K562 (cell line): ENCODE data around the gene CBX4. TPM values are rescaled to one million over a fixed set of nuclear protein-coding genes. Genes with fewer than 3 reads are reported as not detected.

Experiments used
- ARID2 ChIP-seq: fragments of 450-650 bp; IDR thresholded peaks from 2 replicates; pipeline ENCODE4 v1.6.1; 2017; ENCODE audit warnings: antibody characterized with exemption, mild to moderate bottlenecking
- CHD4 ChIP-seq: fragments of 200-600 bp; sonication (generic); IDR thresholded peaks from 3 replicates; pipeline ENCODE4 v1.6.1; 2012; ENCODE audit warnings: low read depth, mild to moderate bottlenecking, mixed read lengths, low read length, inconsistent platforms; ENCODE audit not compliant: insufficient read depth, insufficient replicate concordance, poor library complexity, severe bottlenecking
- HEY1 ChIP-seq: fragments of 250-450 bp; sonication (Bioruptor Pico); IDR thresholded peaks from 2 replicates; pipeline ENCODE4 v1.5.0; 2020; ENCODE audit warnings: mild to moderate bottlenecking, moderate library complexity, borderline replicate concordance
- HSF4 ChIP-seq: fragments of 250-450 bp; sonication (Bioruptor Pico); IDR thresholded peaks from 2 replicates; pipeline ENCODE4 v2.1.2; 2022; ENCODE audit warnings: mild to moderate bottlenecking, moderate library complexity, borderline replicate concordance
- KLF16 ChIP-seq: IDR thresholded peaks from 2 replicates; pipeline ENCODE4 v1.6.1; 2016; ENCODE audit warnings: antibody characterized with exemption
- MCM7 ChIP-seq, 2 experiments: fragments of 450-650 bp; IDR thresholded peaks; 2 replicates each; pipeline ENCODE4 v1.6.1; 2016 to 2018
- NR2C2 ChIP-seq, 2 experiments: fragments of 200-800 bp in 1 of 2; sonication (Bioruptor generic) in 1 of 2; sonication (generic) in 1 of 2; formaldehyde crosslinking in 1 of 2; IDR thresholded peaks; 2 replicates each; pipeline versions ENCODE4 v1.6.1 to v1.8.0; 2016 to 2022; ENCODE audit warnings: mild to moderate bottlenecking in 1 of 2, missing compliant biosample characterization in 1 of 2, missing genetic modification characterization in 1 of 2, missing genetic modification reagents in 1 of 2
- RAD21 ChIP-seq, 2 experiments: fragments of 250-450 bp in 1 of 2; fragments of 450-650 bp in 1 of 2; sonication (Bioruptor Pico) in 1 of 2; formaldehyde crosslinking in 1 of 2; IDR thresholded peaks in 1 of 2; conservative IDR thresholded peaks in 1 of 2; 2 replicates each; pipeline versions ENCODE4 v1.4.0 to v1.8.0; 2020 to 2022; ENCODE audit warnings: mild to moderate bottlenecking in 2 of 2, moderate library complexity in 1 of 2
- TFAP4 ChIP-seq: sonication (generic); formaldehyde crosslinking; IDR thresholded peaks from 2 replicates; pipeline ENCODE4 v1.8.0; 2022; ENCODE audit warnings: missing genetic modification reagents, mild to moderate bottlenecking, moderate library complexity, borderline replicate concordance
- THRA ChIP-seq: fragments of 450-650 bp; IDR thresholded peaks from 2 replicates; pipeline ENCODE4 v1.6.1; 2017; ENCODE audit warnings: mild to moderate bottlenecking, moderate library complexity
- VEZF1 ChIP-seq: fragments of 200-800 bp; sonication (Bioruptor generic); IDR thresholded peaks from 2 replicates; pipeline ENCODE4 v1.6.1; 2017; ENCODE audit warnings: missing genetic modification characterization, missing compliant biosample characterization
- YY1 ChIP-seq, 3 experiments: IDR thresholded peaks; 2 replicates each; pipeline ENCODE4 v1.6.1; 2011; ENCODE audit warnings: low read length in 2 of 3, mild to moderate bottlenecking in 2 of 3, moderate library complexity in 2 of 3, borderline replicate concordance in 1 of 3, control low read depth in 1 of 3, low read depth in 1 of 3; ENCODE audit not compliant: insufficient read depth in 3 of 3, insufficient replicate concordance in 2 of 3, control insufficient read depth in 1 of 3, insufficient read length in 1 of 3; ENCODE audit errors: extremely low read depth in 1 of 3
- ZNF184 ChIP-seq: sonication (generic); formaldehyde crosslinking; IDR thresholded peaks from 2 replicates; pipeline ENCODE4 v1.5.0; 2020; ENCODE audit warnings: missing genetic modification reagents
- ZNF282 ChIP-seq: sonication (generic); formaldehyde crosslinking; IDR thresholded peaks from 2 replicates; pipeline ENCODE4 v1.8.1; 2023; ENCODE audit warnings: missing genetic modification reagents
- polyA plus RNA-seq, 8 experiments: library from polyadenylated mRNA; depleted of rRNA in 4 of 8; stranded (reverse) in 5 of 8; unstranded in 3 of 8; fragments of >200 nt; fragmentation: Nextera tagmentation in 2 of 8; fragmentation: Illumina TruSeq in 1 of 8; extraction: Ambion mirVana in 2 of 8; extraction: Trizol in 1 of 8; gene quantifications; 2 replicates each; pipeline versions ENCODE4 v1.2.1 to v1.2.3, GENCODE V29; 2011 to 2014; ENCODE audit warnings: inconsistent platforms in 1 of 8, missing spikeins in 1 of 8
- total RNA-seq, 7 experiments: library from RNA; depleted of rRNA in 6 of 7; stranded (reverse); fragments of >200 nt in 6 of 7; fragmentation: Illumina TruSeq in 2 of 7; extraction: Trizol in 2 of 7; gene quantifications; 2 replicates each; pipeline versions ENCODE4 v1.2.1 to v1.2.3, GENCODE V29; 2011 to 2021; ENCODE audit warnings: low replicate concordance in 1 of 7
- TF ChIP-seq, protein P1 (sequence below): sonication (generic); formaldehyde crosslinking; IDR thresholded peaks from 2 replicates; pipeline ENCODE4 v1.8.1; 2023; ENCODE audit warnings: mild to moderate bottlenecking, missing genetic modification reagents
- TF ChIP-seq, protein P2 (sequence below): fragments of 450-650 bp; IDR thresholded peaks from 2 replicates; pipeline ENCODE4 v1.6.1; 2016; ENCODE audit warnings: low read depth, mild to moderate bottlenecking, moderate library complexity

The CBX4 gene
- total and polyA plus RNA-seq, 9 of the 15 experiments (the other 6 are each of a cell fraction or from before 2014, with no cell fraction given) = 0.98 to 50.5 (median 10.0) TPM

DNA sequence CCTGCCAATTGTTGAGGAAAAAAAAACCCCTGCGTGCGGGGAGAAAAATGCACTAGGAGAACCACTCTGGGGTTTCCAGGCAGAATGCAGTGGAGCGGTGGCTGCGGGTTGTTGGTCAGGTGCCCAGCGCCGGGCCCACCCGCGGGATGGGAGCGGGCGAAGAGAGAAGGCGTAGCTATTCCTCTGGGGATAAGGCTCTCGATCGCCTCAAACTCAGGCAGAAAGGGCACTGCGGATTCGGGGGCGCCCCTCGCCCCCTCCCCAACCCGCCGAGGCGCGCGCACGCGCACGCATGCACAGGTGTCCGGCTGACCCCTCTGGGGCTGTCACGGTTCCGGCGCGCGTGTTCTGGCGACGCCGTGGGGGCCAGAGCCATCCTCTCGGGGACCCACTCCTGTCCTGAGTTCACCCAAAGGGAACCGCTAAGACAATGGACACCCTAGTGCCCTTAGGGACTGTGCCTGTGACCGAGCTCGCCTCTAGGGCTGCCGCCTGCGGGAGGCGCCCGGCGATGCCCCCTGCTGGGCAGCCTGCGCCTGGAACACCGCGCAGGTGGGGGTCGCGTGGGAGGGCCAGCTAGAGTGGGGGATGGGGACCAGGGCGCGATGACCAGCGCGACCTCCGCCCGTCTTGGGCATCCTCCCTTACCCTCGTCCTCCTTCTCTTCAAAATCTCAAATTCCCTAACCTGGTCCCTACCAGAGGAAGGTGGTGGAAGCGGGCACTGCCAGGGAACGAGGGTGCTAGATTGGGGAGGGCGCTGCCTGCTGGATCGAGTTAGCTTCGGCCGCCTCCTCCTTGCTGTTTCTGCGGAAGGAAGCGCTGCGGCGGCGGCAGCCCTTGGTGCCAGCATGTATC is 28.0 kb downstream of the CBX4 start (continued):
- TF ChIP-seq THRA (no peak), YY1 (IDR thresholded peaks at IDR 0.05; ENCODE audit: borderline replicate concordance in 1 of 3, control insufficient read depth in 1 of 3, extremely low read depth in 1 of 3, insufficient read depth in 3 of 3, insufficient read length in 1 of 3, insufficient replicate concordance in 2 of 3, low read depth in 1 of 3, low read length in 2 of 3) (peak in 2 of 3 experiments; percentile 36 to 58), NR2C2 (CRISPR knock-in tag; IDR thresholded peaks at IDR 0.05) (no peak), NR2C2 (tag; IDR thresholded peaks at IDR 0.05) (peak; percentile 56), MCM7 (IDR thresholded peaks at IDR 0.05) (no peak), HSF4 (CRISPR knock-in tag) (no peak), RAD21 (CRISPR knock-in tag; conservative IDR thresholded peaks at IDR 0.05 in 1 of 2, IDR thresholded peaks at IDR 0.05 in 1 of 2) (peak; percentile 77 to 79), ARID2 (0 out of 2 replicates have a peak, but pooled peaks have one; percentile 33), ZNF282 (CRISPR knock-in tag) (0 out of 2 replicates have a peak, but pooled peaks have one; percentile 46), HEY1 (CRISPR knock-in tag) (no peak), KLF16 (peak; percentile 80), ZNF184 (CRISPR knock-in tag) (no peak), CHD4 (peak; percentile 45), VEZF1 (CRISPR knock-in tag) (peak; percentile 78; the same call in 1 of the 2 replicates), TFAP4 (peak; percentile 79)
- TF ChIP-seq, protein P1, sequence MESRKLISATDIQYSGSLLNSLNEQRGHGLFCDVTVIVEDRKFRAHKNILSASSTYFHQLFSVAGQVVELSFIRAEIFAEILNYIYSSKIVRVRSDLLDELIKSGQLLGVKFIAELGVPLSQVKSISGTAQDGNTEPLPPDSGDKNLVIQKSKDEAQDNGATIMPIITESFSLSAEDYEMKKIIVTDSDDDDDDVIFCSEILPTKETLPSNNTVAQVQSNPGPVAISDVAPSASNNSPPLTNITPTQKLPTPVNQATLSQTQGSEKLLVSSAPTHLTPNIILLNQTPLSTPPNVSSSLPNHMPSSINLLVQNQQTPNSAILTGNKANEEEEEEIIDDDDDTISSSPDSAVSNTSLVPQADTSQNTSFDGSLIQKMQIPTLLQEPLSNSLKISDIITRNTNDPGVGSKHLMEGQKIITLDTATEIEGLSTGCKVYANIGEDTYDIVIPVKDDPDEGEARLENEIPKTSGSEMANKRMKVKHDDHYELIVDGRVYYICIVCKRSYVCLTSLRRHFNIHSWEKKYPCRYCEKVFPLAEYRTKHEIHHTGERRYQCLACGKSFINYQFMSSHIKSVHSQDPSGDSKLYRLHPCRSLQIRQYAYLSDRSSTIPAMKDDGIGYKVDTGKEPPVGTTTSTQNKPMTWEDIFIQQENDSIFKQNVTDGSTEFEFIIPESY (CRISPR knock-in tag) = peak; percentile 94
- TF ChIP-seq, protein P2, sequence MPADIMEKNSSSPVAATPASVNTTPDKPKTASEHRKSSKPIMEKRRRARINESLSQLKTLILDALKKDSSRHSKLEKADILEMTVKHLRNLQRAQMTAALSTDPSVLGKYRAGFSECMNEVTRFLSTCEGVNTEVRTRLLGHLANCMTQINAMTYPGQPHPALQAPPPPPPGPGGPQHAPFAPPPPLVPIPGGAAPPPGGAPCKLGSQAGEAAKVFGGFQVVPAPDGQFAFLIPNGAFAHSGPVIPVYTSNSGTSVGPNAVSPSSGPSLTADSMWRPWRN = no peak
